Measurements from ENCODE around the gene LGI4.
"Not testable (repeated sequence)": the region's sequence is repeated elsewhere in the genome, so short reads cannot be mapped to it uniquely, and the experiment has no call there.

Gene LGI4

DNA sequence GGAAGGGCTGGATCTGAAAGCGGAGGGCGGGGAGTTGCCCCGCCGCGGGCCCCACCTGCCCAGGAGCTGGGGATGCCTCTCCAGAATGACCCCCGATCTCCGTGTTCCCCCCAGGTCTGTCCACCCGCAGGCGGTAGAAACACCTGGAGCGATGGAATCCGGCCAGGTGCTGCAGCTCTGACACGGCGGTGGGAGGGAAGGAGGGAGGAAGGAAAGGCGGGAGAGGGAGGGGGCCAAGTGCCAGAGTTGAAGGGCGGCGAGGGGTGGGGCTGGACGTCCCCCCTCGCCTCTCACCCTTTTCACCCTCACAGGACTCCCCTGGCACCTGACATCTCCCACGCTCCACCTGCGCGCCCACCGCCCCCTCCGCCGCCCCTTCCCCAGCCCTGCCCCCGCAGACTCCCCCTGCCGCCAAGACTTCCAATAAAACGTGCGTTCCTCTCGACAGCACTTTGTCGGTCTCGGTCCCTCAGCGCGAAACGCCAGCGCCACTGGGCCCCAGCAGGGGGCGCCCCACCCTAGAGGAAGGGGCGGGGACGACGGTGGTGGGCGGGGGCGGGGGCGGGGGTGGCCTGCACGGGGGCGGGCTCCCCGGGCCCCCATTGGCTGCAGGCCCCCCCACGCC lies 7.9 kb upstream of the LGI4 start:
- DNase-seq (ENCODE audit: low read depth in 4 of 4, low spot score in 1 of 4), result peak in 3 of 4 experiments; percentile 29 to 61 (median 44)

DNA sequence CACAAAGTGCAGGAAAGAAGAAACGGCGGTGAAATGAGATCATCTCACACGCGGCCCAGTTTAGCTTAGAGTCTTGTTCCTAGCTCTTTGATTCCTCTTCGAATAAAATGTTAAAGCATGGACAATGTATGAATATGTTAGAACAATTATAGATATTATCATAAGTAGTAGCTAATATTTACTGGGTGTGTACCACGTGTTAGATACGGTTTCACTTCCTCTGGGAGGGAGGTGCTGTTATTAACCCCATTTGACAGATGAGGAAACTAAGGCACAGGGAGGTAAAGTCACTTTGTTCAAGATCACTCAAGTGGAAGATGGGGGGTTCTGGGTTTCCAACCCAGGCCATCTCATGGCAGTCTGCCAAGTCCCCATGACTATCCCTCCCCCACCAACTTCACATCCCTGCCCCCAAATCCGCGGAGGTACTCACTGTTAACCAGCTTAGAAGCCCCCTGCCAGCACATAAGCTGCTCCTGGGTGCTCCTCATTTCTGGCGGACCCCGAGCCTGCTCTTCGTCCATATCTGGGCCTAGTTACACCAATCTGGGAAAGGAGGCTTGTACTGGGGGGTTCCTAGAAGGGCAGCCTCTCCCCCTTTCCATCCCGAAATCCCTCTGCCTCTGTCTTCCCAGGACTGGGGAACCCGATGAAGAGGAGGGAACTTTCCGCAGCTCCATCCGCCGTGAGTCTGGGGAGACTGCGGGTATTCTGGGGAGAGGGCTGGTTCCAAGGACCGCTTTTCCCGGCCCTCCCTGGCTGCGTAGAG lies 7.2 kb upstream of the LGI4 start:
- no peak for DNase-seq (ENCODE audit: low read depth in 4 of 4, low spot score in 1 of 4)

DNA sequence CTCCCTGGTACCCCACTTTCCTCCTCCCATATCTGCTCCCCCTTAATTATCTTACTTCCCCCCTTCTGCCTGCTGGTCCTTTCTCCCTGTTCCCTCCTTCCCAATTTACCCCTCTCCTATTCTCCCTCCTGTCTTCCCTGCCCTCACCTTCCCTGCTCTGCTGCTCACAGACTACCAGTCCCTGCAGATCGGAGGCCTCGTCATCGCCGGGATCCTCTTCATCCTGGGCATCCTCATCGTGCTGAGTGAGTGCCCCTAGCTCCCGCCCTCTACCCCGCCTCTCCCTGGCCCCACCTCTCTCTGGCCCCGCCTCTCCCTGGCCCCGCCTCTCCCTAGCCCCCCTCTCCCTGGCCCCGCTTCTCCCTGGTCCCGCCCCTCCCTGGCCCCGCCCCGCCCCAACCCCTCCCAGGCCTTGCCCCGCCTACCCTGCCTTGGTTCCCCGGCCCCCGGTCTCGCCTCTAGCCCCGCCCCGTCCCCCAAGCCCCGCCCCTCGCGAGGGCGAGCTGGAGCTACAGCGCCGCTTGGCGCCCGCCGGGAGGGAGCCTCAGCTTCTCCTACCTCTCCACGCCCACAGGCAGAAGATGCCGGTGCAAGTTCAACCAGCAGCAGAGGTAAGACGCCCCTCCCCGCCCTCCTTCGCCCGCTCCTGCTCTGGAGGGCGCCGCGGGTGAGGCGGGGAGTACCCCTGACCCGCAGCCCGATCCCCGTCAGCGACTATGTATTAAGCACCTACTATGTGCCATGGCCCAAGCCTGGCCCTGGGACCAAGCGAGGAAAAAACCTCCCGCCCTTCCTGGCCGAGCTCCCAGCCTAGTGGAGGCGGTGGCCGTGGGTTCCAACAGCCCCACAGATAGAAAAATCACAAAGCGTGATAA lies 6.3 kb upstream of the LGI4 start:
- DNase-seq (ENCODE audit: low read depth in 4 of 4, low spot score in 1 of 4), result peak; percentile 95 to 99 (median 97)

DNA sequence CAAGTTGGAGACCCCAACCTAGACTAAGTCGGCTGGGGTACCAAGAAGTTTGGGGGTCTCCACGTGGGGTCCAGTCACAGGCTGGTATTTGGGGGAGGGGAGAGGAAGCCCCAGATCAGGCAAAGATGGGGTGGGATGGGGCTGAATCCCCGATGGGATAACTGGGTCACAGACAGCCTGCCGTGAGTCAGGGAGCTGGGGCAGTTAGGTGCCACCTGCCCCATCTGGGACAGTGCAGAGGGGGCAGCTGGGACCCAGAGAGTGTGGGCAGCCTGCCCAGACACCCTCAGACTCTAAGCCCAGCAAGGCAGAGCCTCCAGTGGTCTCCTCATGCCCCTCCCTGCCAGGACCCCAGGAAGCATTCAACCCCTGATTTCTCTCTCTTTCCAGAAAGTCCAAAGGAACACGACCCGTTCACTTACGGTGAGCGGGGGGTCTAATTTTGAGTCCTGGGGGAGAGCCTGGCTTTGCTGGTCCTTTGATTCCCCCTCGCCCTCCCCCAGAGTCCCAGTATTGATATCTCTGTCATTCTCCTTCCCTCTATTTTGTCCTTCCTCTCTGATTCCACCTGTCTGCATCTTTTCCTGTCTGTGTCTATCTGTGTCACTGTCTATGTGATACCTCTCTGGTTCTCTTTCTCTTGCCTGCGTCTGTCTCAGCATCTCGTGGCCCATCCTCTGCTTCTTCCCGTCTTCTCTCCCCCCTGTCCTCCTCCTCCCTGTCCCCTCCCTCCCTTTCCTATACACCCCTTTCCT lies 5.5 kb upstream of the LGI4 start:
- DNase-seq (ENCODE audit: low read depth in 4 of 4, low spot score in 1 of 4), result no peak

DNA sequence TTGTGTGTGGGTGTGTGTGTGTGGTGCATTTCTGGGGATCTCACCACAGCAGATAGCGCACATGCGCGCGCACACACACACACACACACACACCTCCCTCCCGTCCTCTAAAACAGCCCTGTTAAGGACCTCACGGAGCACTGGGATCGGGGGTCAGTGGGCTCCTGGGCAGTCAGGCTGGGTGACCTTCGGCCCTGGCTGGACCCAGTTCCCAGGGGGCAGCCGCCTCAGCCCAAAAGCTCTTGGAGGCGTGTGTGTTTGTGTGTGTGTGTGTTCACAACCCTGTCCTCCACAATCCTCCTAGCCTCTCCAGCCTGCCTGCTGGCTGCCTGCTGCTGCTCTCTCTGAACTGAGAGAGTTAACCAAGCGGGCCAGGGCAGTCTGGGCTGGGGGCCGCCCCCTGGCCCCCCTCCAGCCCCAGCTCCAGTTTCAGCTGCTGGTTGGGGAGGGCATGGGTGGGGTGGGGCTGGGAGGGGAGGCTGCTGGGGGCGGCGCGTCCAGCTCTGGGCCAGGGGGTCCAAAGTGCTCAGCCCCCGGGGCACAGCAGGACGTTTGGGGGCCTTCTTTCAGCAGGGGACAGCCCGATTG lies 3.5 kb upstream of the LGI4 start, which contains the start of gene FXYD1:
TSS of gene FXYD1 (plus strand) at position 520 of the 588 bp plus-strand sequence. CDS start 1,256 bp downstream, outside the sequence.
- DNase-seq (ENCODE audit: low read depth in 4 of 4, low spot score in 1 of 4), result no peak

DNA sequence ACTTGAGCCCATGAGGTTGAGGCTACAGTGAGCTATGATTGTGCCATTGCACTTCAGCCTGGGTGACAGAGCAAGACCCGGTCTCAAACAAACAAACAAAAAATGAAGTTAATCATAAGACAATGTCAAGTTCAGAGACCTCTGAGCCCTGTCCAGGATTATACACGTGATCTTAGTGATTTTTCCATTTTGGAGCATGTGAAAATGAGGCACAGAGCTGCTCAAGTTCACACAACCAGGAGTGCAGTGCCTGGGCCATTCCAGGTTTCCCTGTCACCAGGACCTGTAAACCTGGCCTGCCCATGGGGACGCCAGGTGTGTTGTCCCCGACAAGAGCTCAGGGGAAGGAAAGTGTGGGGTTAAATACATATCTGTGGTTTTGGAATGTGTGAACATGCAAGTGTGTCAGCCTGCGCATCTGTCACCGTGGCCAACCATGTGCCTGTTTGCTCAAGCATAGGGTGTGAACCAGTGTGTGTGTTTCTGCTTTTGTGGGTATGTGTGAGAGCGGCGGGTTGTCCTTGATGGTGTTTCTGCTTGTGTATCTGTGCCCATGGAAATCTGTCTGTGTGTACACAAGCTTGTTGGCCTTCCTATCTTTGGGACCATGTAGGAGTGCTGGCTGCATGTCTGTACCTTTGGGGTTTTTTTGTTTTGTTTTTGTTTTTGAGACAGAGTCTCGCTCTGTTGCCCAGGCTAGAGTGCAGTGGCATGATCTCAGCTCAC lies 2.3 kb upstream of the LGI4 start:
- DNase-seq (ENCODE audit: low read depth in 4 of 4, low spot score in 1 of 4), result no peak

DNA sequence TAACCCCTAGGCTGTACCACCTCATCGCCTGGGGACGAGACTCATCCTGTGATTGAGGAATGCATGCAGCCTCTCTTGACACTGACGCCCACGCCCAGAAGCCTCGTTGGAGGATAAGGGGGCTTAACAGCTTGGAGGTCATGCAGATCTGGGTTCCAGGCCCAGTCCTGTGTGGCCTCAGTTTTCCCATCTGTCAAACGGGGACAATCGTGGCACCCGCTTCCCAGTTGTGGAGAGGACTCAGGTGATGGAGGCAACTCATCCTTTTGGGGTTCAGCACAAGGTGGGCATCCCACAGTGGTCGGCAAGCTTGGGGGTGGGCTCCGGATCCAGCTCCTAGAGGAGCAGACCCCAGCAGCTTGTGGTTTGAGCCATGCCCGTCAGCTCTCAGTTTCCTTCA lies 1.4 kb upstream of the LGI4 start:
- no peak for DNase-seq (ENCODE audit: low read depth in 4 of 4, low spot score in 1 of 4)

DNA sequence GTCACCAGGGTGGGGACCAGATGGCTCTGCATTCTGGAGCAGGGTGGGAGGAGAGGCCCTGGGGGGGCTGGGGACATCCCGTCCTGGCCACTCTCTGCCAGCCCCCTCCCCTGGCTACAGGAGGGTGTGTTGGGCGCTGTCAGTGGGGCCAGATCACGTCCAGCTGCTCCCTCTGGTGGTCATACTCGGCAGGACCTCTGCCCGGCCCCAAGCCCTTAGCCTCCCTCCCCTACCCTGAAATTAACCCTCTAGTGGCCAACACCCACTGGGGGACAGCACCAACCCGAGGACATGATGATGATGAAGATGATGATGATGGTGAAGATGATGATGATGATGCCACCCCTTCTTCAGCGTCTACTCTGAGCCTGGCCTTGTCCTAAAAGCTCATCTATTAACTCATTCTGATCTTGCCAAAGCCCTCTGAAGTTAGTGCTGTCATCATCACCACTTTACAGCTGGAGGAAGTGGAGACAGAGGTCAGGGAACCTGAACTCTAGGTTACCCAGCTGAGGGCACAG lies 590 bp upstream of the LGI4 start:
- DNase-seq (ENCODE audit: low read depth in 4 of 4, low spot score in 1 of 4), result peak; percentile 40 to 61 (median 52)

DNA sequence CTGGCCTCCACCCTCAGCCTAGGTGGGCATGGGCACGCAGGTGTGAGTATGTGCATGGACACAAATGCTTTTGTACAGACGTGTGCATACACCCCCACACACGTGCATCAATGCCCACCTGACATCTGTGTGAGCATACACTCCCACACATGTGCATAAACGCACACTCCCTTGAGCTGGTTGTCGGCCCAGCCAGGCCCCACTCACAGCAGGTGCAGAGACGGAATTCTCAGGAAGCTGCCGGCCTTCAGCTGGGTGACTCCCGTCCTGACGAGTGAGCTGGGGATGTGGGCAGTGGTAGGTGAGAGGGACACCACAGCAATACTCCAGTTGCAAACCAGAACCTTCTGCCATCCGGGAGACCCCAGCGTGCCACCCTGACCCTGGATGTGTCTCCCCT lies 1.0 kb downstream of the LGI4 start:
- no peak for DNase-seq (ENCODE audit: low read depth in 4 of 4, low spot score in 1 of 4)

DNA sequence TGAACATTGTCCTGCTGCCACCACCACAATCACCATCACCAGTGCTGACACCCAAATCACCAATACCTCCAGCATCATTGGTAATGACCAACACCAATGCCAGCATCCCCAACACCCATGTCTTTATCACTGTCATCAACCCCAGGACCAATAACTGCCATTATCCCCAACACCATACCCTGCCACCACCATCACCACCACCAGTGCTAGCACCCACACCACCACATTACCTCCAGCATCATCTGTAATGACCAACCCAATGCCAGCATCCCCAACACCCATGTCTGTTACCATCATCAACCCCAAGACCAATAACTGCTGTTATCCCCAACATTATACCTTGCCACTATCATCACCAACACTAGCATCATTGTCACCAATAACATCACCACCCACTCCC lies 2.6 kb downstream of the LGI4 start:
- no peak for DNase-seq (ENCODE audit: low read depth in 4 of 4, low spot score in 1 of 4)

DNA sequence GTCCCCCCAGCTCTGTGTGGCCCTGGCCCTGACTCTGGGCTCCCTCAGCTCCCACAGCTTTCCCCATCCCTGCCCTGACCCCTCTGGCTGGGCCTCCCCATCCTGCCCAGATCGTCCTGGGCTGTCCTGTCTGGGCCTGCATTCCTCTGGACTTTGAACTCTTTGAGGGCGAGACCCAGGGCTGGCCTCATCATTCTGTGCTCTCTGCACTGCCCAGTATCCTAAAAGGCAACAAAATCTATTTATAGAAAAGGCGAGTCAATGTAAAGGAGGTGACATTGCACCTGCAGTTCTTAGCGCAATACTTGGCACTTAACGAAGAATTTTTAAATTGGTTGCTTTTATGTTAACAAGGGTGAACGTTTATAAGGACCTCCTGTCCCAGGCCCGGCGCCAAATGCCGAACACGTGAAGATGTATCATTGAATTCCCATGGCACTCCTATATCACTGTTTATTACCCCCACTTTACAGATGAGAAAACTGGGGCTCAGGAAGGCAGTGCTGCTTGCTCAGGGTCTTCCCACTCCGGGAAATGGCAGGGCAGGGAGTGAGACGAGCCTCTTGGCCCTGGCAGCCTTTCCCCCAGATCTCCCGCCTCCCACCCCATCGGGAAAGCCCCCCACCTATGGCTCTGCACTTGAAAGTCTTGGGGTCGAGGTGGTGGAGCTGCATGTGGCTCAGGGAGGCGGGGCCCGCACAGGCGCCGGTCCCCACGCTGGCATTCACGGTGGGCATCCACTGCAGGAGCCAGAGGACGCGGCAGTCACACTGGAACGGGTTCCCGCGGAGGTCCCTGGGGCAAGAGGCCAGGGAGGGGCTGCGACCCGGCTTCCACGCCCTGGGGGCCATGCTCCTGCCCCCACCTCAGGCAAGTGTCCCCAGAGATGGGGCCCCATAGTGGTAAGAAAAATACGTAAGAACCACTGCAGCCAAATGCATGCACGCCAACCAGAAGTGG lies 3.8 kb downstream of the LGI4 start:
- DNase-seq (ENCODE audit: low read depth in 4 of 4, low spot score in 1 of 4), result no peak

DNA sequence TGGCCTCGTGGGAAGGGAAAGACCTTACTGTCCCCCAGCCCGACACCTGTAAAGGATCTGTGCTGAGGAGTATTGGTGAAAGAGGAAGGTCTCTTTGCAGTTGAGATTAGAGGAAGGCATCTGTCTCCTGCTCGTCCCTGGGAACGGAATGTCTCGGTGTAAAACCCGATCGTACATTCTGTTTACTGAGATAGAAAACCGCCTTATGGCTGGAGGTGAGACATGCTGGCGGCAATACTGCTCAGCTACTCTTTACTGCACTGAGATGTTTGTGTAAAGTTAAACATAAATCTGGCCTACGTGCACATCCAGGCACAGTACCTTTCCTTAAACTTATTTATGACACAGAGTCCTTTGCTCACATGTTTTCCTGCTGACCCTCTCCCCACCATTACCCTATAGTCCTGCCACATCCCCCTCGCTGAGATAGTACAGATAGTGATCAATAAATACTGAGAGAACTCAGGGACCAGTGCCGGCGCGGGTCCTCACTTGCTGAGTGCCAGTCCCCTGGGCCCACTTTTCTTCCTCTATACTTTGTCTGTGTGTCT lies 5.1 kb downstream of the LGI4 start:
- not testable (repeated sequence) for DNase-seq (ENCODE audit: low read depth in 4 of 4, low spot score in 1 of 4)

DNA sequence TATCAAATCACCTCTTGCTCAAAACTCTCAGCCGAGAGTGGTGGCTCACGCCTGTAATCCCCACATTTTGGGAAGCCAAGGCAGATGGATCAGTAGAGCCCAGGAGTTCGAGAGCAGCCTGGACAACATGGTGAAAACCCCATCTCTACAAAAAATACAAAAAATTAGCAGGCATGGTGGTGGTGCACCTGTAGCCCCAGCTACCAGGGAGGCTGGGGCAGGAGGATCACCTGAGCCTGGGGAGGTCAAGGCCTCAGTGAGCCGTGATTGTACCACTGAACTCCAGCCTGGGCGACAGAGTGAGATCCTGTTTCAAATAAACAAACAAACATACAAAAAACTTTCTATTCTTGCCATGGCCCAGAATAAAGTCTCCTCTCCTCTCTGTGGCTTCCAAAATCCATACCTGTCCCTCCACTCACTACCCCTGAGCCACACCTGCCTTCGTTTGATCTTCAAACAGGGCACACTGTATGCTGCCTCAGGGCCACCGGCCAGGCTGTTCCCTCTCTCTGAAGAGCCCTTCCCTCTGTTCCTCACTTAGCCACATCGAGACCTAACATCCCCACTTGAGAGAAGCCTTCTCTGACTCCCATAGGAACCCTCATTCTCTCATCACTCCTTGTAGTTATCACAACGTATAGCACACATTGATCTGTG lies 6.3 kb downstream of the LGI4 start:
- no peak for DNase-seq (ENCODE audit: low read depth in 4 of 4, low spot score in 1 of 4)

DNA sequence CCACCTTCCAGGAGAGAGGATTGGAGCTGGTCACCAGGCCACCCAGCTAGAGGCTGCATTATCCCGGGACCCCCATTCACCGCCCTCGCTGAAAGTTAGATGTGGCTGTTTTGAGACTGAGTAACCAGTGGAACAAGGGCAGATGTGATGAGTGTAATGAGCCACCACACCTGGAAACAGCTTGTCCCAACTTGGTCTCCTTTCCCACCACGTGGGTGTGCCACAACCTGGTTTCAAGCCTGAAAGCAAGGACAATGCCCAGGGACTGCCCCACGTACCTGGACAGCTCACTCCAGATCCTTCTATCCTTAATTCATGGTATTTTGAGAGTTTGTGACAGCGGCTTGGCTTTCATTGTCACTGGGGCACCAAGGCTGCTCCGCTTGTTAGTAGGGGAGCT lies 7.0 kb downstream of the LGI4 start:
- DNase-seq (ENCODE audit: low read depth in 4 of 4, low spot score in 1 of 4), result no peak

DNA sequence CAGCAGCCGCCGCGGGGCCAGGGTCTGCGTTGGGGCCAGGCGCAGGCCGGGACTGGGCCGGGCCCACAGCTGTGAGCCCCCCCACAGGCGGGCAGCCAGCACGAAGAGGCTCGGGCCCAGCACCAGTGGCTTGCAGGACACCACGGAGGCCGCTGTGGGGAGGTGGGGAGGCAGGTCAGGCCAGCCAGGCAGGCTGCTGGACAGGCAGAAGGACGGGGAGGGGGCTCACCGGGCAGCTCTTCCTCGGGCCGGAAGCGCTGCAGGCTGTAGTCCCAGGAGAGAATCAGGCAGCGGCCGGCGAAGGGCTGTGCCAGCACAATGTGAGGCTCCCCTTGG lies 8.3 kb downstream of the LGI4 start:
- DNase-seq (ENCODE audit: low read depth in 4 of 4, low spot score in 1 of 4), result no peak

DNA sequence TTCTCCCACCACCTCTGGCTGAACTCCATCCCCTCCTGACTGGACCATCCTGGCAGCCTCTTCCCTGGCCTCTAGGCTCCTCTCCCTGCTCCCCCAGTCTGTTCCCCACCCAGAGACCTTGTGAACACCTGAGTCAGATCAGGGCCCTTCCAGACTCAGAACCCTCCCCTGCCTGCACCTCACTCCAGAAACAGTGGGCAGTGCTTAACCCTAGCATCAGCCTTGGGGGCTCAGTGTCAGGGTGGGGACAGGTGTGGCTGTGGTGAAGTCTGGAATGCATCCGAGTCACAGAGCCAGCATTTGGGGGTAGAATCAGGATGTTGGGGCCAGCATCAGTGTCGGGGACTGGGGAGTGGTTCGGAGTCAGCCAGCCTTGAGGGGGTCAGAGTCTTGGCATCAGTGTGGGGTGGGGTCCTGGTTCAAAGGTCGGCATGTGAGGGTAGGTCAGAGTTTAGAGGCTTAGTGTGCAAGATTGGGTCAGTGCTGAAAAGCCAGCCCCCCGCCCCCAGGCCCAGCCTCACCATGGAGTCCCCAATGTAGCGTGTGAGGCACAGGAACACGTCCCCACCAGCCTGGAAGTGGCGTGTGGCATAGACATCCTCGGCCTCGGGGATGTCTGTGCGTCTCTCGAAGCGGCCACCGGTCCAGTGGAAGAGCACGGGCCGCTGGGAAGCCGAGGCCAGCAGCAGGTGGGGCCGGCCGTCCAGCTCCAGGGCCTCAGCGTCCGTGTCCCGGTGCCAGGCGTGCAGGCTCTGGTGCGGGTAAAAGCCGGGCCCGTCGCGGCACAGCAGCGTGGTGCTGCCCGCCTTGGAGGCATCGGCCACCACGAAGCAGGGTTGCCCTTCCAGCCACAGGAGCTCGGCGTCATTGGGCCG lies 8.9 kb downstream of the LGI4 start:
- DNase-seq (ENCODE audit: low read depth in 4 of 4, low spot score in 1 of 4), result no peak

DNA sequence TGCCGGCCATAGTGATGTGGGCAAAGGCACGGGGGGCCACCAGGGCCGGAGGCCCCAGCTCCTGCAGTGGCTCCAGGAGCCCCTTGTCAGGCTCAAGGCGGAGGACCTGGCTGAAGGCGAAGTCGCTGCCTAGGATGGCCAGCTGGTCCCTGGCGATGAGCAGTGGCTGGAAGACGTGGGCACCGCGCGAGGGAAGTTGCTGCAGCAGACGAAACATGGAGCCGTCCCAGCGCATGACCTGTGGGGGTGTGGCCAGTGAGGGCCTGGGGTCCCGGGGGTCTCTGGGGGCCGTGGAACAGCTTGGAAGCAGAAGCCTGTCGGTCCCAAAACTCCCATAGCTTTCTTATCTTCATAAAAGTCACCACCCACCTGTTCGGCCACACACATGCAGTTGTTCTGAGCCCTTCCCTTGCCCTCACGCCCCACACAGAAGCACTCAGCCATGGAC lies 9.6 kb downstream of the LGI4 start:
- no peak for DNase-seq (ENCODE audit: low read depth in 4 of 4, low spot score in 1 of 4)

Data from stimulated activated CD4-positive, alpha-beta T cell treated with anti-CD3 and anti-CD28 coated beads, Interleukin-1b, Interleukin-23, amount 100 ng/mL, for 24 hours (primary cell).